Effector memory CD8-positive, alpha-beta T cell (primary cell): Measurements from ENCODE around the gene SLC25A10.

Source experiments
- ATAC-seq: fragments of 150-1000 bp; cut with Tn5 transposase; replicated peaks from 2 replicates; pipeline ENCODE4 v1.10.0; 2021; ENCODE audit warnings: mild to moderate bottlenecking, moderate library complexity
- DNase-seq, 3 experiments: peaks; one replicate each; pipeline ENCODE4 v3.0.0; 2021
- H3K27ac Mint-ChIP-seq, 2 donors: one replicate each; pipeline ENCODE4 v1.8.0; 2022; ENCODE audit warnings: mild to moderate bottlenecking in 2 of 2, mixed read lengths in 2 of 2, moderate library complexity in 2 of 2
- H3K27me3 Mint-ChIP-seq, 2 donors: one replicate each; pipeline ENCODE4 v1.8.0; 2022; ENCODE audit warnings: mixed read lengths in 2 of 2
- H3K36me3 Mint-ChIP-seq: one replicate; pipeline ENCODE4 v1.8.0; 2022; ENCODE audit warnings: mild to moderate bottlenecking, moderate library complexity, mixed read lengths; ENCODE audit not compliant: insufficient read depth
- H3K4me1 Mint-ChIP-seq, 2 donors: one replicate each; pipeline ENCODE4 v1.8.0; 2022; ENCODE audit warnings: low read depth in 2 of 2, mixed read lengths in 2 of 2
- H3K4me3 Mint-ChIP-seq, 2 donors: one replicate each; pipeline ENCODE4 v1.8.0; 2022; ENCODE audit warnings: mild to moderate bottlenecking in 2 of 2, mixed read lengths in 2 of 2, moderate library complexity in 2 of 2
- H3K9me3 Mint-ChIP-seq, 2 donors: one replicate each; pipeline ENCODE4 v1.8.0; 2022; ENCODE audit warnings: mixed read lengths in 2 of 2

The SLC25A10 gene

GRCh38 chr17:81693509-81694210 is 18.4 kb upstream of the SLC25A10 start:
- no peaks in the 10 kb centered on the region for H3K9me3 Mint-ChIP-seq
- no peak for ATAC-seq
- no peak overlapping the region for H3K4me3 Mint-ChIP-seq
- peaks cover 48% of the 10 kb centered on the region for H3K36me3 Mint-ChIP-seq
- peaks cover 9 to 14% of the 10 kb centered on the region in 2 donors for H3K4me1 Mint-ChIP-seq
- H3K27ac Mint-ChIP-seq, result no peak overlapping the region
- no peak for DNase-seq
- no peaks in the 10 kb centered on the region for H3K27me3 Mint-ChIP-seq

- Mint-ChIP-seq H3K27ac (no peak overlapping the region), H3K27me3 (no peaks in the 10 kb centered on the region), H3K9me3 (no peaks in the 10 kb centered on the region), H3K4me3 (no peak overlapping the region), H3K4me1 (peaks cover 0 to 3% of the 10 kb centered on the region in 2 donors), H3K36me3 (peaks cover 48% of the 10 kb centered on the region)
- no peak for ATAC-seq
- DNase-seq, result no peak
Measured at GRCh38 chr17:81694810-81695209, 17.3 kb upstream of the SLC25A10 start.

GRCh38 chr17:81695211-81695610 is 16.9 kb upstream of the SLC25A10 start:
- no peaks in the 10 kb centered on the region for H3K4me1 Mint-ChIP-seq
- H3K27me3 Mint-ChIP-seq, result no peaks in the 10 kb centered on the region
- H3K9me3 Mint-ChIP-seq, result no peaks in the 10 kb centered on the region
- ATAC-seq, result no peak
- no peak overlapping the region for H3K27ac Mint-ChIP-seq
- H3K36me3 Mint-ChIP-seq, result peaks cover 45% of the 10 kb centered on the region
- H3K4me3 Mint-ChIP-seq, result no peak overlapping the region
- DNase-seq, result no peak

- Mint-ChIP-seq H3K4me1 (peaks cover under 1 to 1% of the 10 kb centered on the region in 2 donors), H3K36me3 (peaks cover 44% of the 10 kb centered on the region), H3K9me3 (no peaks in the 10 kb centered on the region), H3K4me3 (no peak overlapping the region), H3K27me3 (no peaks in the 10 kb centered on the region), H3K27ac (no peak overlapping the region)
- no peak for ATAC-seq
- no peak for DNase-seq
Measured at GRCh38 chr17:81695801-81696200, 16.3 kb upstream of the SLC25A10 start.

- DNase-seq (no peak), ATAC-seq (no peak)
- no peaks in the 10 kb centered on the region for H3K27me3 Mint-ChIP-seq
- no peak overlapping the region for H3K4me3 Mint-ChIP-seq
- no peaks in the 10 kb centered on the region for H3K9me3 Mint-ChIP-seq
- H3K4me1 Mint-ChIP-seq, result peaks cover 5% of the 10 kb centered on the region in 2 donors
- peaks cover 42% of the 10 kb centered on the region for H3K36me3 Mint-ChIP-seq
- no peak overlapping the region for H3K27ac Mint-ChIP-seq
Measured at GRCh38 chr17:81696218-81696941, 15.7 kb upstream of the SLC25A10 start.

GRCh38 chr17:81697261-81698044 is 14.6 kb upstream of the SLC25A10 start:
- H3K36me3 Mint-ChIP-seq, result peaks cover 43% of the 10 kb centered on the region
- ATAC-seq, result no peak
- H3K9me3 Mint-ChIP-seq, result no peaks in the 10 kb centered on the region

GRCh38 chr17:81700353-81701287 is 11.5 kb upstream of the SLC25A10 start:
- H3K4me1 Mint-ChIP-seq, result peaks cover 19 to 20% of the 10 kb centered on the region in 2 donors
- no peak for ATAC-seq
- H3K27me3 Mint-ChIP-seq, result no peaks in the 10 kb centered on the region
- no peak for DNase-seq
- peaks cover 52% of the 10 kb centered on the region for H3K36me3 Mint-ChIP-seq
- peak overlapping the region in 1 of 2 donors; percentile 6 for H3K4me3 Mint-ChIP-seq
- no peaks in the 10 kb centered on the region for H3K9me3 Mint-ChIP-seq
- peak overlapping the region in 1 of 2 donors; percentile 97 for H3K27ac Mint-ChIP-seq

More at GRCh38 chr17:81697261-81698044, 14.6 kb upstream of the SLC25A10 start:
- H3K27me3 Mint-ChIP-seq, result no peaks in the 10 kb centered on the region
- H3K4me3 Mint-ChIP-seq, result no peak overlapping the region
- DNase-seq, result no peak
- peaks cover 11 to 14% of the 10 kb centered on the region in 2 donors for H3K4me1 Mint-ChIP-seq
- no peak overlapping the region for H3K27ac Mint-ChIP-seq

- DNase-seq, result no peak
- peak overlapping the region; percentile 97 to 98 for H3K27ac Mint-ChIP-seq
Measured at GRCh38 chr17:81701288-81702071, 10.6 kb upstream of the SLC25A10 start.

GRCh38 chr17:81702934-81703746 is 8.9 kb upstream of the SLC25A10 start, which contains the start of gene MRPL12:
Gene MRPL12, plus strand, starts transcription at chr17:81703367. Its CDS starts 135 bp downstream, at chr17:81703502.
- peak within 1 kb of the TSS; percentile 97 to 98 for H3K27ac Mint-ChIP-seq

More at GRCh38 chr17:81701288-81702071, 10.6 kb upstream of the SLC25A10 start:
- no peaks in the 10 kb centered on the region for H3K9me3 Mint-ChIP-seq
- ATAC-seq, result no peak
- peaks cover 52% of the 10 kb centered on the region for H3K36me3 Mint-ChIP-seq
- peaks cover 20% of the 10 kb centered on the region in 2 donors for H3K4me1 Mint-ChIP-seq
- no peaks in the 10 kb centered on the region for H3K27me3 Mint-ChIP-seq
- peak overlapping the region; percentile 93 to 94 for H3K4me3 Mint-ChIP-seq

GRCh38 chr17:81703747-81704654 is 8.1 kb upstream of the SLC25A10 start:
- Mint-ChIP-seq H3K36me3 (peaks cover 44% of the 10 kb centered on the region), H3K27me3 (no peaks in the 10 kb centered on the region), H3K4me3 (peak overlapping the region; percentile 93 to 94), H3K9me3 (no peaks in the 10 kb centered on the region), H3K4me1 (peaks cover 20% of the 10 kb centered on the region in 2 donors), H3K27ac (peak overlapping the region; percentile 97 to 98)
- ATAC-seq (peak; percentile 20), DNase-seq (no peak)

More at GRCh38 chr17:81702934-81703746, 8.9 kb upstream of the SLC25A10 start, which contains the start of gene MRPL12:
- H3K9me3 Mint-ChIP-seq, result no peaks in the 10 kb centered on the region
- peak within 1 kb of the TSS; percentile 93 to 94 for H3K4me3 Mint-ChIP-seq
- H3K27me3 Mint-ChIP-seq, result no peaks in the 10 kb centered on the region
- ATAC-seq (peak; percentile 85), DNase-seq (peak; percentile 85 to 87 (median 86))
- peaks cover 45% of the 10 kb centered on the region for H3K36me3 Mint-ChIP-seq
- H3K4me1 Mint-ChIP-seq, result peaks cover 20% of the 10 kb centered on the region in 2 donors
